GM21515 (cell line): Measurements from ENCODE around the gene DCAF11.
A peak's percentile ranks its signal among the peaks of the same experiment; 100 is the strongest.

Experiments used
- ATAC-seq: cut with Tn5 transposase; IDR thresholded peaks from one replicate; pipeline ENCODE4 v1.9.1; 2021; ENCODE audit not compliant: unreplicated experiment

Gene DCAF11

GRCh38 chr14:24137529-24138395, 23.2 kb downstream of the DCAF11 start:
- no peak for ATAC-seq

GRCh38 chr14:24138396-24139271, 24.1 kb downstream of the DCAF11 start:
- ATAC-seq: no peak

- ATAC-seq: no peak
Observed at GRCh38 chr14:24139272-24139934, 24.8 kb downstream of the DCAF11 start.

- peak; percentile 79 for ATAC-seq
Observed at GRCh38 chr14:24141097-24141880, 26.7 kb downstream of the DCAF11 start, which contains the start of gene EMC9. EMC9 (minus strand) TSS chr14:24141591; CDS start chr14:24141304, 287 bp downstream.

GRCh38 chr14:24143511-24143910, 28.9 kb downstream of the DCAF11 start:
- no peak for ATAC-seq

- ATAC-seq: no peak
Observed at GRCh38 chr14:24144451-24144850, 29.9 kb downstream of the DCAF11 start.

GRCh38 chr14:24145219-24145618, 30.6 kb downstream of the DCAF11 start:
- no peak for ATAC-seq

GRCh38 chr14:24145690-24146452, 31.3 kb downstream of the DCAF11 start:
- no peak for ATAC-seq

- ATAC-seq: peak; percentile 55
Observed at GRCh38 chr14:24146453-24146977, 31.9 kb downstream of the DCAF11 start, which contains the start of gene PSME2. PSME2 (minus strand) TSS chr14:24146610; CDS start chr14:24146581, 29 bp downstream.

GRCh38 chr14:24146978-24147760, 32.6 kb downstream of the DCAF11 start, which contains the start of gene RNF31:
RNF31 (plus strand) TSS chr14:24147498; CDS start chr14:24147699, 201 bp downstream.
- ATAC-seq: peak; percentile 78

- no peak for ATAC-seq
Observed at GRCh38 chr14:24147761-24148428, 33.3 kb downstream of the DCAF11 start.

GRCh38 chr14:24149302-24149969, 34.9 kb downstream of the DCAF11 start:
- ATAC-seq: no peak

- no peak for ATAC-seq
Observed at GRCh38 chr14:24150061-24150460, 35.5 kb downstream of the DCAF11 start.

- no peak for ATAC-seq
Observed at GRCh38 chr14:24150567-24150966, 36.0 kb downstream of the DCAF11 start.

GRCh38 chr14:24150993-24151392, 36.4 kb downstream of the DCAF11 start:
- no peak for ATAC-seq

- ATAC-seq: no peak
Observed at GRCh38 chr14:24151404-24152080, 37.0 kb downstream of the DCAF11 start.

- ATAC-seq: no peak
Observed at GRCh38 chr14:24155100-24155499, 40.5 kb downstream of the DCAF11 start.
